ENCODE data around the gene TYW1B.
"Not testable (repeated sequence)": the region's sequence is repeated elsewhere in the genome, so short reads cannot be mapped to it uniquely, and the experiment has no call there.

TYW1B gene

DNA sequence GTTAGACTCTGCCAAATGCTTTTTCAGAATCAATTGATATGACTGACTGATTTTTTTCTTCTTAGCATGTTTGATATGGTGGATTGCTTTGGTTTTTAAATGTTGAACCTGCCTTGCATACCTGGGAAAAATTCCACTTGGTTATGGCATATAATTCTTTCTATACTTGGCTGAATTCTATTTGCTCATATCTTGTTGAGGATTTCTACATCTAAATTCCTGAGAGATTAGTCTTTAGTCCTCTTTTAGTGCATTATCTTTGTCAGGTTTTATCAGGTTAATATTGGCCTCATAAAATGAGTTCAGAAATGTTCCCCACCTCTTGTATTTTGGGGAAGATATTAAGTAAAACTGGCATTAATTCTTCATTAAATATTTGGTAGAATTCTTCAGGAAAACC is 79.4 kb downstream of the TYW1B start:
- not testable (repeated sequence) for H3K27ac Mint-ChIP-seq, H3K4me3 Mint-ChIP-seq, H3K9me3 Mint-ChIP-seq

DNA sequence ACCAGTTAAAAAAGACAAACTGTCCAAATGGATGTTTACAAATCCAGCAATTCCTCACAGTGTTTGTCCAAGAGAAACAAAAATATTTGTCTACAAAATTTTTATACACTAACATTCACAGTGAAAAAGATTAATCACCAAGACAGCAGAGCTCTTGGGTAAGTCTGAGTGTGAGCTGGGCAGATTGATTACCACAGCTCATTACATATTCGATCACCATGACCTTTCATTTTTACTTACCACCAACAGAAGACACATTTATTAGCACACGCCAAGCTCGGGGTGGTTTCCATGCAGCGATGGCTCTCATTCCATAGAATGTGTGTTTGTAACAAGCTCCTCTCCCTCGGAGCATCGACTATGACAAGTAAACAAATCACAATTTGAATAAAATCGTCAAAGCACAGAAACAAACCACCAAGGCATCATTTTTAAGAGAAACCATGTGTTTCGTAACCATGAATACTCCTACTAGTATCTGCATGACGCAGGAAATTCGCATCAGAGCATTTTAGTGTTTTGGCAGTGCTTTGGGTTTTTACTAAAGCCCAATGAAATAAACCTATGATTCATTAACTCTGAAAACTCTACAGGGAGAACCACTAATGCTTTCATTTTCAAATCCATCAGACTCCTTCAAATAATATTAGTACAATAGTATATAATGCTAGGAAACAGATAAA is 83.6 kb downstream of the TYW1B start:
- not testable (repeated sequence) for H3K27ac Mint-ChIP-seq, H3K4me1 Mint-ChIP-seq, H3K27me3 Mint-ChIP-seq, ATAC-seq, H3K4me3 Mint-ChIP-seq
- H3K9me3 Mint-ChIP-seq: peaks cover 21% of the 10 kb centered on the region
- peaks cover 63% of the 10 kb centered on the region for H3K36me3 Mint-ChIP-seq

More for the DNA sequence above, 79.4 kb downstream of the TYW1B start:
- not testable (repeated sequence) for H3K27me3 Mint-ChIP-seq, ATAC-seq, H3K4me1 Mint-ChIP-seq
- peaks cover 61% of the 10 kb centered on the region for H3K36me3 Mint-ChIP-seq

DNA sequence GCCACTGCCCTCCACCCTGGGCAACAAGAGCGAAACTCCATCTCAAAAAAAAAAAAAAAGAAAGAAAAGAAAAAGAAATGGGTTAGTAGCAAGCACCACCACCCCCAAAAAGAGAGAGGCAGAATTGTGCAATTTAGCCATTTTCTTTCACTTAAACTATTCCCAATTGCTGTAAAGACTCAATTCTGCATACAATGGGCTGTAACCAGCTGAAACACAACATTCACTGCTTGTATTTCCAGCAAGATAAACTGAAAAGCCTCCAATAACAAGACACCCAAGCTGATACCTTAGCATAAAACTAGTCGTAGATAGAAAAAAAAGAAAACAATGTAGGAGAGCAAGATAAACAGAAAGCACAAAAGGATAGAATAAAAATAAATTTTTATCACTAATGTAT is 84.2 kb downstream of the TYW1B start:
- H3K27ac Mint-ChIP-seq, H3K27me3 Mint-ChIP-seq, ATAC-seq, H3K4me1 Mint-ChIP-seq, H3K4me3 Mint-ChIP-seq: not testable (repeated sequence)
- H3K36me3 Mint-ChIP-seq: peaks cover 68% of the 10 kb centered on the region
- peaks cover 21% of the 10 kb centered on the region for H3K9me3 Mint-ChIP-seq

DNA sequence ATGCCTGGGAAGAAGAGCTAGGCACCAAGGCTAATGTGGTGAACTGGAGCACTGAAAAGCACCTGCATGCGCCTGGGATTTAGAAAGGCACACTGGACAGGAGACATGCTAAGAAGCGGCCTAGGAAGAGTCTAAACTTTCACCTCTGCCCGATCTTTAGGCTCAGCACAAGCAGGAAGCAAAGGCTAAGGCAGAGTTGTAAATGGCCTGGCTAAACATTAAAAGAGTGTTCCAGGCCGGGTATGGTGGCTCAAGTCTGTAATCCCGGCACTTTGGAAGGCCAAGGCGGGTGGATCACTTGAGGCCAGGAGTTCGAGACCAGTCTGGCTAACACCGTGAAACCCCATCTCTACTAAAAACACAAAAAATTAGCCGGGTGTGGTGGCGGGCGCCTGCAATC is 88.3 kb downstream of the TYW1B start:
- H3K4me3 Mint-ChIP-seq, H3K4me1 Mint-ChIP-seq, ATAC-seq, H3K27me3 Mint-ChIP-seq, H3K27ac Mint-ChIP-seq: not testable (repeated sequence)
- peaks cover 24% of the 10 kb centered on the region for H3K9me3 Mint-ChIP-seq
- peaks cover 75% of the 10 kb centered on the region for H3K36me3 Mint-ChIP-seq

DNA sequence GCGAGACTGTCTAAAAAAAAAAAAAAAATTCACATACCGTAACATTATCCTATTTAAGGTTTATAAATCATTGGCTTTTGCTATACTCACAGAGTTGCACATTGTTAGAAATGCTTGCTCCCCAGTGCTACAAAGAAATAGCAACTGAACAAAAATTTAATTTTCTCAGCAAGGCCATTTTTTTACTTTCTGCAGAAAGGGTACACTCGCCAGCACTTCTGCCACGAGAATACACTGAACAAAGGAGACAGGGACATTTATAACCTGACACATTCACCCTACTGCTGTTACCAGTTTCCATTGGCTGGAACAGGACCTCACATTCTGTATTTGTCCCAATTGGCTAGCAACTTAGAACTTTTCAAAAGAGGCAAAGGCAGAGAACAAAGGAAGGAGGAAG is 92.1 kb downstream of the TYW1B start:
- ATAC-seq: not testable (repeated sequence)

DNA sequence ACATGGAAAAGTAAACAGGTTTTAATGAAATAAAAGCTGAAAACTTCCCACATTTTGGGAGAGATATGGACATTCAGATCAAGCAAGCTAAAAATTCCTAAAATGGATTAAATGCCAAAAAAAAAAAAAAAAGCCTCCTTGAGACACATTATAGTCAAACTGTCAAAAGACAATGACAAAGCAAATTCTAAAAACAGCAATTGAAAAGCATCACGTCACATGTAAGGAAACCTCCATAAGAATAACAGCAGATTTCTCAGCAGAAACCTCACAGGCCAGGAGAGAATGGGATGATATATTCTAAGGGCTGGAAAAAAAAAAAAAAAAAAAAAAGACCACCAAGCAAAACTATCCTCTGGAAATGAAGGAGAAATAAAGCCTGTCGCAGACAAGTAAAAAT is 97.2 kb downstream of the TYW1B start:
- H3K27me3 Mint-ChIP-seq, ATAC-seq, H3K27ac Mint-ChIP-seq, H3K4me1 Mint-ChIP-seq, H3K4me3 Mint-ChIP-seq: not testable (repeated sequence)
- Mint-ChIP-seq H3K9me3 (peaks cover 19% of the 10 kb centered on the region), H3K36me3 (peaks cover 77% of the 10 kb centered on the region)

More for the DNA sequence above, 92.1 kb downstream of the TYW1B start:
- Mint-ChIP-seq H3K9me3 (peaks cover 22% of the 10 kb centered on the region), H3K36me3 (peaks cover 75% of the 10 kb centered on the region)
- not testable (repeated sequence) for H3K4me3 Mint-ChIP-seq, H3K4me1 Mint-ChIP-seq, H3K27me3 Mint-ChIP-seq, H3K27ac Mint-ChIP-seq

DNA sequence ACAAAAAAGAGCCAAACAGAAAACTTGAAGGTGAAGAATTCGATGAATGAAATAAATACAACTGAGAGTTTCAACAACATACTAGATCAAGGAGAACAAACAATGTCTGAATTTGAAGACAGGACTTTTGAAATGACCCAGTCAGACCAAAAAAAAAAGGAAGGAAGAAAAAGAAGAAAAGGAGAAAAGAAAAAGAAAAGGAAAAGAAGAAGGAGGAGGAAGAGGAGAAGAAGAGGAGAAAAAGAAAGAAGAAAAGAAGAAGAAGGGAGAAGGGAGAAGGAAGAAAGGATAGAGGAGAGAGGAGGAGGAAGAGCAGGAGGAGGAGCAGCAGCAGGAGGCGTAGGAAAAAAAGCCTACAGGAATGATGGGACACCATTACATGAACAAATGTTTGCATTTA is 97.6 kb downstream of the TYW1B start:
- not testable (repeated sequence) for H3K27ac Mint-ChIP-seq, H3K27me3 Mint-ChIP-seq, H3K4me1 Mint-ChIP-seq, ATAC-seq, H3K4me3 Mint-ChIP-seq
- Mint-ChIP-seq H3K36me3 (peaks cover 80% of the 10 kb centered on the region), H3K9me3 (peaks cover 19% of the 10 kb centered on the region)

DNA sequence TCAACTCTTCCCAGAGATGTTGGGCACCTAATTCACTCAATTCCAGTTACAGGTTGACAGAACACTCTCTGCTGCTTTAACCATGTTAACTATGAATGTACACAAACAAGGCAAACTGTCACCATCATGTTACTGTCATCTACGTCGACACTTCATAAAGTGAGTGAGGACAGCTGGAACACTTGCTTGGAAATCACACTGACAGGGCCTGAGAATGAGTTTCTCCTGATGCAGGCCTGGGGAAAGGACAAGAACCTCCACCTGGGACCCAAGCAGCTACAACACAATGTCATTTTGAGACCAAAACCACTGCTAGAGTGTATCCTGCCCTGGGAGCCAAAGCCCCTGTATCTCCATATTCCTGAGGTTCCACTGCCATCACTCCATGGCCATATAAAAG is 98.9 kb downstream of the TYW1B start:
- not testable (repeated sequence) for H3K4me1 Mint-ChIP-seq, H3K27ac Mint-ChIP-seq, H3K27me3 Mint-ChIP-seq, H3K4me3 Mint-ChIP-seq, ATAC-seq
- Mint-ChIP-seq H3K9me3 (peaks cover 15% of the 10 kb centered on the region), H3K36me3 (peaks cover 76% of the 10 kb centered on the region)

DNA sequence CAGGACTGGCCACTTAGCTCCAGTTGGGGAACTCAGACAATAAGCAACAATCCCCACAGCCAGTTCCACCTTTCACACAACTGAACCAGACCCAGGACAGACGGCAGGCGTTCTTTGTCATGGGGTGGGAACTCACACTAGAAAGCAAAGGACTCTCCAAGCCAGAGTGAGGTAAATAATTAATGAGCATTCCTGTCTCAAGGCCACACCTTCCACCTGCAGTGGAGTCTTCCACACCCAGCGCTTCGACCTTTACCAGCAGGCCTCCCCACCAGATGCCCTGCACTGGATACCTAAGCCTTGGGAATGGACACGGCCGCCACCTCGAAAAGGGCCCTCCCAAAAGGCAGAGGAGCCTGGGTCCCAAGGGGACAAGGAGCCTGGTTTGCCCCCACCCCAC is 105.3 kb downstream of the TYW1B start:
- H3K4me3 Mint-ChIP-seq, ATAC-seq, H3K9me3 Mint-ChIP-seq, H3K4me1 Mint-ChIP-seq, H3K27ac Mint-ChIP-seq, H3K27me3 Mint-ChIP-seq: not testable (repeated sequence)
- peaks cover 55% of the 10 kb centered on the region for H3K36me3 Mint-ChIP-seq

DNA sequence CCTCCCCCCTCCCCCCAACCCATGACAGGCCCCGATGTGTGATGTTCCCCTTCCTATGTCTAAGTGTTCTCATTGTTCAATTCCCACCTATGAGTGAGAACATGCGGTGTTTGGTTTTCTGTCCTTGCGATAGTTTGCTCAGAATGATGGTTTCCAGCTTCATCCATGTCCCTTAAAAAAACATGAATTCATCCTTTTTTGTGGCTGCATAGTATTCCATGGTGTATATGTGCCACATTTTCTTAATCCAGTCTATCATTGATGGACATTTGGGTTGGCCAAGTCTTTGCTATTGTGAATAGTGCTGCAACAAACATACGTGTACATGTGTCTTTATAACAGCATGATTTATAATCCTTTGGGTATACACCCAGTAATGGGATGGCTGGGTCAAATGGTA is 107.1 kb downstream of the TYW1B start:
- not testable (repeated sequence) for H3K27ac Mint-ChIP-seq, H3K27me3 Mint-ChIP-seq, ATAC-seq, H3K4me3 Mint-ChIP-seq, H3K9me3 Mint-ChIP-seq, H3K4me1 Mint-ChIP-seq
- peaks cover 48% of the 10 kb centered on the region for H3K36me3 Mint-ChIP-seq

DNA sequence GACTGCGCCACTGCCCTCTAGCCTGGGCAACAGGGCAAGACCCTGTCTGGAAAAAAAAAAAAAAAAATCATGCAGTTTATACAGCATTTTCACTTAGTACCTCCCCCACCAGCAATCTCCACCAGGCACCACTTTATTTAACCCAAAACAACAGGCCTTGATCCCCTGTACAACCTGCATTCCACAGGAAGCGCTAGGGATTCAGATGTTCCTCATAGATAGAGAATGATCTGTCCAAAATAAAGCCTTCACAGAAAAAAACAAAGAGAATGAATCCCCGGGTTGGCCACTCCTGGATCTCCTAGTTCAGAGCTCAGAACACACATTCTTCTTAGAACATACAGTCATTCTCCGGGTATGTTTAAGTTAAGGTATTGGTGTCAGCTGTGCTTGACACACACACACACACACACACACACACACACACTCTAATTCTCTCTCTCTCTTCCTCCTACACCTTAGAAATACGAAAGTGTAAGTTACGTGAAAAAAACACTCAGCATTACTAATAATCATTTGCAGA is 110.7 kb downstream of the TYW1B start:
- not testable (repeated sequence) for H3K9me3 Mint-ChIP-seq, ATAC-seq, H3K27ac Mint-ChIP-seq, H3K4me3 Mint-ChIP-seq, H3K4me1 Mint-ChIP-seq, H3K27me3 Mint-ChIP-seq
- peaks cover 44% of the 10 kb centered on the region for H3K36me3 Mint-ChIP-seq

DNA sequence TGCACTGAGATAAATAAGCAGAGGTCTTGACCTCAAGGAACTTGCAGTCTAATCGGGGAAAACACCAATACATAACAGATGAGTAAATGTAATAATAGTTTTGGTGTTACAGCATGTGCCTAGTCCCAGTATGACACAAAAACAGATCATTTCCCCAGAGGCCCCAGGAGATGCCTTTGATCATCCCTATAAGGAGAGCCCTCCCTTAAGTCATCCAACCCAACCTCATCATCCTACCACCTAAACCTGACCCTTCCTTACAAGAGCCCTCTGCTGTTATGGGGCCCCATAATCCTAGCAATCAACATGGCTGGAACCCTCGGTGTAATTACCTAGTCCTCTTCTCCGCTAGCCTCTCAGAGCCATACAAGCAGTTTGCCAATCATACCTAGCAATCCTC is 116.1 kb downstream of the TYW1B start:
- not testable (repeated sequence) for H3K27ac Mint-ChIP-seq

DNA sequence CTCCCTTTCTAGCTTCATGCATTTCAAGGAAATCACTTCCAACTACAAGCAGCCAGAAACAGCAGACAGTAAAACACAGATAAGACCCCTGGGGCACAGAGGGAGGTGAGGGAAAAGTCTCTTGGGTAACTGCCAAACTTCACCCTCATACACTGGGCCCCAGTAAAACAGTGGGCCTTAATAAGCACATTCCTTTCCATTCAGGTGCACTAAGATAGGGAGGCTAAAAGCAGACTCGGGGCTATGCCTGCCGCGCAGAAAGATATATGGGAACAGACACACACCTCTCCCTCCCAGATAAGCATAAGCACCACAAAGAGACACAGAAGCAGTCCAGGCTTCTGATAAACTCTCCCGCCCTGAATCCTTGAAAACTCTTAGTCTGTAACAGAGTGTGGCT is 117.0 kb downstream of the TYW1B start:
- peaks cover 51% of the 10 kb centered on the region for H3K36me3 Mint-ChIP-seq
- no peak overlapping the region for H3K27ac Mint-ChIP-seq

More for the DNA sequence above, 116.1 kb downstream of the TYW1B start:
- peaks cover 51% of the 10 kb centered on the region for H3K36me3 Mint-ChIP-seq
- not testable (repeated sequence) for H3K27me3 Mint-ChIP-seq, H3K9me3 Mint-ChIP-seq, H3K4me1 Mint-ChIP-seq, H3K4me3 Mint-ChIP-seq, ATAC-seq

DNA sequence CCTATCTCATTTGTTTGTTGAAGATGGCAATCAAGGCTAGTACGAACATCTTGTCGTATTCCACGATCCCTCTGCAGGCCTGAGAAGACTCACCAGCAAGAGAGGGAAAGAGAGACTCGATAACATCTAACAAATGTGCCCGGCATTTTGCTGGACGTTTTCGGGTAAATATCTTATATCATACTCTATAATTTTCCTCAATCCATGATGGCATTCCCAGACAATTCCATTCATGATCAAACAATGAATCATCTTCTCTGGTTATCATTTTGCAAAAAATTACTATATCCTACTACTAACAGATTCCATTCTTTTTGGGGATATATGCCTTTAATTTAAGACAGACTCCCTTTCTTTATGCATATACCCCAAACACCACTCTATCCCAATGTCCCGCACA is 118.1 kb downstream of the TYW1B start:
- no peak for ATAC-seq
- H3K27me3 Mint-ChIP-seq: no peaks in the 10 kb centered on the region
- peaks cover 3% of the 10 kb centered on the region for H3K9me3 Mint-ChIP-seq
- no peak overlapping the region for H3K27ac Mint-ChIP-seq
- H3K4me3 Mint-ChIP-seq: no peak overlapping the region
- peaks cover 56% of the 10 kb centered on the region for H3K36me3 Mint-ChIP-seq
- H3K4me1 Mint-ChIP-seq: no peaks in the 10 kb centered on the region

More for the DNA sequence above, 117.0 kb downstream of the TYW1B start:
- Mint-ChIP-seq H3K27me3 (no peaks in the 10 kb centered on the region), H3K9me3 (peaks cover 3% of the 10 kb centered on the region), H3K4me3 (no peak overlapping the region), H3K4me1 (no peaks in the 10 kb centered on the region)
- ATAC-seq: no peak

DNA sequence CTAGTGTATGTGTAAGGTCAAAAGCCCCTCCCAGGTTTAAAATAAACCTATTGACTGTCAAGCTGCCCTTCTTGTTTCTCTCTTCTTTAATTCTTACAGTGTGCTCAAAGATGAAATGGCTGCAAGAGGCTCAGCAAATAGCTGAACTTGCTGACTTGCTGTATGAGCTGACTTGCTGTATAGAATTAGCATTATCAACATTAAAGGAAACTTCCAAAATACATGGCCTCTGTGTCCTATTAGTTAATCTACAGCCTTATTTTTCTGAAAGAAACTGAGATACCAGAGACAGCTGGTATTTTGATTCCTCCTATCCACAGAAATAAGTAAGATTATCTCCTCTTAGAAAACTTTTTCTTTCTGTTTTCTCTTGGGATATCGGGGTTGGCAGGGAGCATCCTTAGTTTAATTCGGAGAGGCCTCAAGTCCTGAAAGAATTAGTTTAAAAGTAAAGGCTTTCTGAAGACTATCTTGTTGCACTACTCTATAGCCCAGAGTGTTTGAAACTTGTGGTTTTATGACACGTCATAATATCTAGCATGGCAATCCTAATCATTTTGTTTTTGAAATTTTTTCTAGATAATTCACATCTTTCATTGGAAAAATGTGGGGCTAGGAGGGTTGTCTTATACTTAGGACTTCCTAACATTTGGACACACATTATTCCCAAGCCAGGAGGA is 119.5 kb downstream of the TYW1B start:
- peaks cover 60% of the 10 kb centered on the region for H3K36me3 Mint-ChIP-seq
- H3K4me1 Mint-ChIP-seq, H3K27me3 Mint-ChIP-seq, ATAC-seq, H3K9me3 Mint-ChIP-seq, H3K4me3 Mint-ChIP-seq, H3K27ac Mint-ChIP-seq: not testable (repeated sequence)

DNA sequence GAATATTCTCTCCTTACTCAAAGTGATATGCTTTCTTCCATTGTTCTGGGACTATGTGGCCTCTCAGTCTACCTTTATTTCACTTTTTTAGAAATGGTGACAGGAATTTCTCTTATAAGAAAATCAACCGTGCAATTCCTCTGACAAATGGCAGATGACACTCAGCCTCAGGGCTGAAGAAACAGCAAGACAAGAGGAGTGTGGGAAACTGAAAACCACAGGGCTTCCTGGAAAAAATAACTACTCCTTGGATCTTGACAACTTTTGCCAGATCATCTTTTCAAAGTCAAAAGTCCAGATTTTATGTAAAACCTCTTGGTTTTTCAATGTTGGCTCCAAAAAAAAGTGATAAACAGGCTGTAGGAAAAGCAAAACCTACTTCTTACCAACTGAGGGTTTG is 121.5 kb downstream of the TYW1B start:
- no peak overlapping the region for H3K4me3 Mint-ChIP-seq
- H3K36me3 Mint-ChIP-seq: peaks cover 50% of the 10 kb centered on the region
- no peaks in the 10 kb centered on the region for H3K4me1 Mint-ChIP-seq
- H3K27ac Mint-ChIP-seq: no peak overlapping the region
- ATAC-seq: no peak
- no peaks in the 10 kb centered on the region for H3K27me3 Mint-ChIP-seq
- H3K9me3 Mint-ChIP-seq: peaks cover 3% of the 10 kb centered on the region
